ENCODE measurements around the gene RSBN1L. TPM values are rescaled to one million over a fixed set of nuclear protein-coding genes. Genes with fewer than 3 reads are reported as not detected.

The RSBN1L gene
- total RNA-seq, 1 experiment from 2014 or later = 10.9 TPM

- CTCF ChIA-PET = interaction anchor here (0.7 to 1.6 kb wide), 4 partner anchors 16 to 75 kb away, joined by 3 to 5 read pairs (median 4); no protein-coding TSS in a partner anchor
- peak; percentile 45 for DNase-seq (ENCODE audit: unreplicated experiment)
These were observed 12.2 kb upstream of the RSBN1L start for GRCh38 chr7:77684030-77684429.

GRCh38 chr7:77685233-77685632 lies 11.0 kb upstream of the RSBN1L start:
- Mint-ChIP-seq H3K4me3 (ENCODE audit: unreplicated experiment) (peak overlapping the region; percentile 47), H3K9me3 (ENCODE audit: unreplicated experiment) (no peaks in the 10 kb centered on the region), H3K4me1 (ENCODE audit: insufficient read depth, unreplicated experiment) (peaks cover 23% of the 10 kb centered on the region), H3K27ac (ENCODE audit: low read depth, unreplicated experiment) (peak overlapping the region; percentile 81), H3K27me3 (ENCODE audit: insufficient read depth, unreplicated experiment) (no peaks in the 10 kb centered on the region), H3K36me3 (ENCODE audit: insufficient read depth, unreplicated experiment) (peaks cover 33% of the 10 kb centered on the region)
- ChIA-PET POLR2A (interaction anchor here (0.9 to 4.5 kb wide), 8 partner anchors 9 to 146 kb away, joined by 4 to 73 read pairs (median 6); partner anchors contain the start of genes PHTF2, RSBN1L and TMEM60), CTCF (interaction anchor here (1.2 to 2.6 kb wide), 5 partner anchors 11 to 74 kb away, joined by 3 to 13 read pairs (median 5); partner anchors contain the start of gene RSBN1L)
- TF ChIP-seq CTCF (IDR thresholded peaks at IDR 0.05; ENCODE audit: unreplicated experiment) = no peak
- no TSS peak for BruUV-seq (replicated peaks)
- intact Hi-C loops (cut with micrococcal nuclease) = no loop called here
- DNase-seq (ENCODE audit: unreplicated experiment) = peak; percentile 65

More at GRCh38 chr7:77684030-77684429, 12.2 kb upstream of the RSBN1L start:
- TF ChIP-seq CTCF (IDR thresholded peaks at IDR 0.05; ENCODE audit: unreplicated experiment) = no peak
- Mint-ChIP-seq H3K4me1 (ENCODE audit: insufficient read depth, unreplicated experiment) (peaks cover 23% of the 10 kb centered on the region), H3K27ac (ENCODE audit: low read depth, unreplicated experiment) (no peak overlapping the region), H3K27me3 (ENCODE audit: insufficient read depth, unreplicated experiment) (no peaks in the 10 kb centered on the region), H3K4me3 (ENCODE audit: unreplicated experiment) (no peak overlapping the region), H3K36me3 (ENCODE audit: insufficient read depth, unreplicated experiment) (peaks cover 33% of the 10 kb centered on the region), H3K9me3 (ENCODE audit: unreplicated experiment) (no peaks in the 10 kb centered on the region)
- no TSS peak for BruUV-seq (replicated peaks)
- POLR2A ChIA-PET = interaction anchor here (0.7 to 4.5 kb wide), 9 partner anchors 8 to 114 kb away, joined by 3 to 73 read pairs (median 5); partner anchors contain the start of genes PHTF2, RSBN1L and TMEM60
- intact Hi-C loops (cut with micrococcal nuclease) = no loop called here

GRCh38 chr7:77687100-77687746 lies 9.0 kb upstream of the RSBN1L start:
- no peak for TF ChIP-seq CTCF (IDR thresholded peaks at IDR 0.05; ENCODE audit: unreplicated experiment)
- intact Hi-C loops (cut with micrococcal nuclease) = no loop called here
- H3K36me3 Mint-ChIP-seq (ENCODE audit: insufficient read depth, unreplicated experiment) = peaks cover 28% of the 10 kb centered on the region
- POLR2A ChIA-PET = interaction anchor here (0.6 to 4.5 kb wide), 4 partner anchors 10 to 110 kb away, joined by 3 to 73 read pairs (median 4); partner anchors contain the start of gene RSBN1L
- BruUV-seq (replicated peaks) = no TSS peak
- peaks cover 23% of the 10 kb centered on the region for H3K4me1 Mint-ChIP-seq (ENCODE audit: insufficient read depth, unreplicated experiment)
- CTCF ChIA-PET = interaction anchor here (0.6 to 2.6 kb wide), 7 partner anchors 9 to 73 kb away, joined by 3 to 13 read pairs (median 3); partner anchors contain the start of gene RSBN1L
- H3K27me3 Mint-ChIP-seq (ENCODE audit: insufficient read depth, unreplicated experiment) = no peaks in the 10 kb centered on the region
- H3K4me3 Mint-ChIP-seq (ENCODE audit: unreplicated experiment) = no peak overlapping the region
- DNase-seq (ENCODE audit: unreplicated experiment) = no peak
- H3K27ac Mint-ChIP-seq (ENCODE audit: low read depth, unreplicated experiment) = peak overlapping the region; percentile 35
- H3K9me3 Mint-ChIP-seq (ENCODE audit: unreplicated experiment) = no peaks in the 10 kb centered on the region

- Mint-ChIP-seq H3K4me1 (ENCODE audit: insufficient read depth, unreplicated experiment) (peaks cover 23% of the 10 kb centered on the region), H3K4me3 (ENCODE audit: unreplicated experiment) (no peak overlapping the region), H3K36me3 (ENCODE audit: insufficient read depth, unreplicated experiment) (peaks cover 24% of the 10 kb centered on the region), H3K27ac (ENCODE audit: low read depth, unreplicated experiment) (peak overlapping the region; percentile 35), H3K9me3 (ENCODE audit: unreplicated experiment) (no peaks in the 10 kb centered on the region), H3K27me3 (ENCODE audit: insufficient read depth, unreplicated experiment) (no peaks in the 10 kb centered on the region)
- no peak for TF ChIP-seq CTCF (IDR thresholded peaks at IDR 0.05; ENCODE audit: unreplicated experiment)
- CTCF ChIA-PET = interaction anchor here (0.6 to 2.6 kb wide), 6 partner anchors 8 to 72 kb away, joined by 3 to 13 read pairs (median 4); partner anchors contain the start of gene RSBN1L
- BruUV-seq (replicated peaks) = no TSS peak
- intact Hi-C loops (cut with micrococcal nuclease) = no loop called here
- POLR2A ChIA-PET = interaction anchor here (0.6 to 4.5 kb wide), 4 partner anchors 9 to 110 kb away, joined by 3 to 73 read pairs (median 4); partner anchors contain the start of gene RSBN1L
- no peak for DNase-seq (ENCODE audit: unreplicated experiment)
These were observed 8.5 kb upstream of the RSBN1L start for GRCh38 chr7:77687747-77688144.
